ENCODE measurements around the gene LOXHD1. TPM values are rescaled to one million over a fixed set of nuclear protein-coding genes. Genes with fewer than 3 reads are reported as not detected.

The LOXHD1 gene
- total RNA-seq, 1 donor from 2014 or later = not detected

GRCh38 chr18:46452820-46453219 lies 204.2 kb downstream of the LOXHD1 start:
- intact Hi-C loops (cut with micrococcal nuclease) = no loop called here

- intact Hi-C loops (cut with micrococcal nuclease) = no loop called here
Observed at GRCh38 chr18:46449499-46449898, 207.5 kb downstream of the LOXHD1 start.

GRCh38 chr18:46449033-46449432 lies 208.0 kb downstream of the LOXHD1 start:
- intact Hi-C loops (cut with micrococcal nuclease) = no loop called here

- intact Hi-C loops (cut with micrococcal nuclease) = no loop called here
Observed at GRCh38 chr18:46448347-46448746, 208.7 kb downstream of the LOXHD1 start.

GRCh38 chr18:46447792-46448191 lies 209.2 kb downstream of the LOXHD1 start:
- intact Hi-C loops (cut with micrococcal nuclease) = no loop called here

GRCh38 chr18:46447323-46447722 lies 209.7 kb downstream of the LOXHD1 start:
- intact Hi-C loops (cut with micrococcal nuclease) = no loop called here

GRCh38 chr18:46445522-46446313 lies 211.3 kb downstream of the LOXHD1 start:
- intact Hi-C loops (cut with micrococcal nuclease) = no loop called here

- intact Hi-C loops (cut with micrococcal nuclease) = no loop called here
Observed at GRCh38 chr18:46439037-46439436, 218.0 kb downstream of the LOXHD1 start.

- intact Hi-C loops (cut with micrococcal nuclease) = no loop called here
Observed at GRCh38 chr18:46437061-46437460, 220.0 kb downstream of the LOXHD1 start.

- intact Hi-C loops (cut with micrococcal nuclease) = no loop called here
Observed at GRCh38 chr18:46436621-46437020, 220.4 kb downstream of the LOXHD1 start.

GRCh38 chr18:46435031-46435430 lies 222.0 kb downstream of the LOXHD1 start:
- intact Hi-C loops (cut with micrococcal nuclease) = no loop called here

- intact Hi-C loops (cut with micrococcal nuclease) = no loop called here
Observed at GRCh38 chr18:46434629-46435028, 222.4 kb downstream of the LOXHD1 start.

- intact Hi-C loops (cut with micrococcal nuclease) = no loop called here
Observed at GRCh38 chr18:46433121-46433826, 223.7 kb downstream of the LOXHD1 start.

- intact Hi-C loops (cut with micrococcal nuclease) = no loop called here
Observed at GRCh38 chr18:46431522-46432171, 225.4 kb downstream of the LOXHD1 start.

- intact Hi-C loops (cut with micrococcal nuclease) = no loop called here
Observed at GRCh38 chr18:46429649-46430224, 227.3 kb downstream of the LOXHD1 start.

GRCh38 chr18:46429130-46429529 lies 227.9 kb downstream of the LOXHD1 start:
- intact Hi-C loops (cut with micrococcal nuclease) = no loop called here

GRCh38 chr18:46428368-46428767 lies 228.7 kb downstream of the LOXHD1 start:
- intact Hi-C loops (cut with micrococcal nuclease) = no loop called here

- intact Hi-C loops (cut with micrococcal nuclease) = no loop called here
Observed at GRCh38 chr18:46427216-46427995, 229.6 kb downstream of the LOXHD1 start.
